GM18870 (cell line): ENCODE data around the gene ANKEF1.
"Not testable (repeated sequence)": the region's sequence is repeated elsewhere in the genome, so short reads cannot be mapped to it uniquely, and the experiment has no call there.

Experiments used
- ATAC-seq: cut with Tn5 transposase; IDR thresholded peaks from one replicate; pipeline ENCODE4 v1.9.1; 2021; ENCODE audit warnings: moderate library complexity; ENCODE audit not compliant: unreplicated experiment

Gene ANKEF1

DNA sequence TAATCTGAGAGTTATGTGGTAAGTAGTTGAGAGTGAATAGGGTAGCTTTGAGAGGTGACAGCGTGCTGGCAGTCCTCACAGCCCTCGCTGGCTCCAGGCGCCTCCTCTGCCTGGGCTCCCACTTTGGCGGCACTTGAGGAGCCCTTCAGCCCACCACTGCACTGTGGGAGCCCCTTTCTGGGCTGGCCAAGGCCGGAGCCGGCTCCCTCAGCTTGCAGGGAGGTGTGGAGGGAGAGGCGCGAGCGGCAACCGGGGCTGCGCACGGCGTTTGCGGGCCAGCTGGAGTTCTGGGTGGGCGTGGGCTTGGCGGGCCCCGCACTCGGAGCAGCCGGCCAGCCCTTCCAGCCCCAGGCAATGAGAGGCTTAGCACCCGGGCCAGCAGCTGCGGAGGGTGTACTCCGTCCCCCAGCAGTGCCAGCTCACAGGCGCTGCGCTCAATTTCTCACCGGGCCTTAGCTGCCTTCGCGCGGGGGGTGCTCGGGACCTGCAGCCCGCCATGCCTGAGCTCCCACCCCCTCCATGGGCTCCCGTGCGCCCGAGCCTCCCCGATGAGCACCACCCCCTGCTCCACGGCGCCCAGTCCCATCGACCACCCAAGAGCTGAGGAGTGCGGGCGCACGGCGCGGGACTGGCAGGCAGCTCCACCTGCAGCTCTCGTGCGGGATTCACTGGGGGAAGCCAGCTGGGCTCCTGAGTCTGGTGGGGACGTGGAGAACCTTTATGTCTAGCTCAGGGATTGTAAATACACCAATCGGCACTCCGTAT lies 3.2 kb upstream of the ANKEF1 start:
- not testable (repeated sequence) for ATAC-seq

DNA sequence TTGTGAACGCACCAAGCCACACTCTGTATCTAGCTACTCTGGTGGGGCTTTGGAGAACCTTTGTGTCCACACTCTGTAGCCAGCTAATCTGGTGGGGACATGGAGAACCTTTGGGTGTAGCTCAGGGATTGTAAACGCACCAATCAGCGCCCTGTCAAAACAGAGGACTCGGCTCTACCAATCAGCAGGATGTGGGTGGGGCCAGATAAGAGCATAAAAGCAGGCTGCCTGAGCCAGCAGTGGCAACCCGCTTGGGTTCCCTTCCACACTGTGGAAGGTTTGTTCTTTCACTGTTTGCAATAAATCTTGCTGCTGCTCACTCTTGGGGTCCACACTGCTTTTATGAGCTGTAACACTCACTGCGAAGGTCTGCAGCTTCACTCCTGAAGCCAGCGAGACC lies 2.5 kb upstream of the ANKEF1 start:
- not testable (repeated sequence) for ATAC-seq

DNA sequence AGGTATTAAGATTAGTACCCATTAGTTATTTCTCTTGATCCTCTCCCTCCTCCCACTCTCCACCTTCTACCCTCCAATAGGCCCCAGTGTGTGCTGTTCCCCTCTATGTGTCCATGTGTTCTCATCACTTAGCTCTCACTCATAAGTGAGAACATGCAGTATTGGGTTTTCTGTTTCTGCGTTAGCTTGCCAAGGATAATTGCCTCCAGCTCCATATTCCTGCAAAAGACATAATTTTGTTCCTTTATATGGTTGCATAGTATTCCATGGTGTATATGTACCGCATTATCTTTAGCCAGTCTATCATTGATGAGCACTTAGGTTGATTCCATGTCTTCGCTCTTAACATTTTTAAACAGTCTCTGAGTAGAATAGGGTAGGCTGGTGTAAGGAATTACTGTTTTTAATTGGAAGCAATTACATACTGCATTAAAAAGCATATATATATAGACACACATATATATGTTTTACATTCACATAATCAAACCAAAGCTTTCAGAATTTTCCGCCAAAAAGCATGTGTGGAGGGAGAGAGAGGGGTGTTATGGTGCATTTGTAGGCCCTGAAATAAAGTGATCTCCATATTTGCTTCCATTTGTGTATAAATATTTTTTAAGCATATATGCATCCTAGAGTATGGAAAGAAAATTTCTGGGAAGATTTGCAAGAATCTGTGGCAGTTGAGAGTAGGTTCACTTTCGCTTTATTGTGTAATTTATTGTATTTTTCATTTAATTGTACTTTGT lies 709 bp upstream of the ANKEF1 start:
- no peak for ATAC-seq

DNA sequence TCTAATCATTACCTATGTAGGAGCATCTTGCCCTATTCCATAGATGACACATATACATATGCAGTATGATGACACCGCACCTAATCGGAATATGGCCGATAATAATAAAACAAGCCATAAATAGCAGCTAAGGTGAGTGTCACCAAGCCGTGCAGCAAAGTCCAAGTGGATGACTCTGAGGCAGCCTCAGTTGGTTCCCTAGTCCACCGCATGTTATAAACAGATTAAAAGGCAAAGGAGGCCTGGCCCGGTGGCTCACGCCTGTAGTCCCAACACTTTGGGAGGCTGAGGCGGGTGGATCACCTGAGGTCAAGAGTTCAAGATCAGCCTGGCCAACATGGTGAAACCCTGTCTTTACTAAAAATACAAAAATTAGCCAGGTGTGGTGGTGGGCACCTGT lies 1.5 kb downstream of the ANKEF1 start:
- ATAC-seq, result not testable (repeated sequence)

DNA sequence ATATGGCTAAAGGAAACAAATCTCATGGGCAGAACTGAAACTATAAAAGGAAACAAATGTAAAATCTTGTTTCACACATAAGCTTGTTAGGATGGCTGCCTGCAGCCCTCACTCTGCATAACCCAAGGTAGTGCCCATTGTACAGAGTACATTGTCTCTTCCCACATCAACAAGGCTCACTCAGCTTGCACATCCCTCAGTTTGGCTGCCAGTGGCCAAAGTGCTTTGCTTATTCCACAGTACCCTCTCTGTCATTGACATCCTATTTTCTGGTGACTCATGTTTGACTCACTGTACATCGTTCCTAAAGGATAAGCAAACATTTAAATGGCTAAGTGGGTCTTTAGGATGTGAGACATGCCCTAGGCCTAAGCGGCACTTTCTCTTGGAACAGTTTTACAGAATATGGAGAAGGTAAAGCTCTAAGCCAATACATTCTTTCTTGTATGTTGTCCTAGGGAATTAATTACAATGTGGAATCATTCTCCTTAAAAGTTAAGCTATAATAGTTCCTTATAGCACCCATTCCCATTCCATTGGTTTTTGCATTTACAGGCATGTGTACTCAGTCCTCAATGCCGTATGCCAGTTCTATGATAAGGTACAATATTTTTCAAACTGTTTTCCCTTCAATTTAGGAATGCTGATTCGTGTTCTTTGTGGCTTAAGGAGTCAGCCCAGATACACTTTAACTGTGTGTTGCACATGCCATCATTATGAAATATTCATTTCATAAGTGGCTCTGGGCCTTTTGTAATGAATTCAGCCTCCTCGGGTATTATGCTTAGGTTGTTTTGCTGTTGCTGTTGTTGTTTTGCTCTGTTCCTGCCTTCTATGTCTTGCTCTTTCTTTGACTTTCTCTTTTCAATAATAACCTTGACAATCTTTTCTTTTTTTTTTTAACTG lies 5.5 kb downstream of the ANKEF1 start:
- ATAC-seq, result no peak

DNA sequence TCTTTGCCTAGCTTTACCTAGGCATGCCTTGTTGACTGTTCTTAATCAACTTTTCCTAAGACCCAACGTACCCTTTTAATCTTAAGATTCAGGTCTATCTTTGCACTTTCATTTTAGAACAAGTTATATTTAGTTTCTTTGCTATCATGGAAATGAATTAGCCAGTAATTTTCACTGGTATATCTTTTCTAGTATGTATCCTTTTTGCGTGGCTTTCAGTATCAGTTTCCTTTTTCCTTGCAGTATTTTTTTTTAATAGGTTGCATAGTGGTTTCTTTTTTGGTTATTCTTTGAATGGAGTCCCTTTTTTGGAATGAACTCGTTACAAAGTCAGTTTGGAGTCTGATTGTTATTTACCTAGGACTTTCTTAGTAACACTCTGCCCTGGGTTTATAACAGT lies 7.3 kb downstream of the ANKEF1 start:
- ATAC-seq, result no peak

DNA sequence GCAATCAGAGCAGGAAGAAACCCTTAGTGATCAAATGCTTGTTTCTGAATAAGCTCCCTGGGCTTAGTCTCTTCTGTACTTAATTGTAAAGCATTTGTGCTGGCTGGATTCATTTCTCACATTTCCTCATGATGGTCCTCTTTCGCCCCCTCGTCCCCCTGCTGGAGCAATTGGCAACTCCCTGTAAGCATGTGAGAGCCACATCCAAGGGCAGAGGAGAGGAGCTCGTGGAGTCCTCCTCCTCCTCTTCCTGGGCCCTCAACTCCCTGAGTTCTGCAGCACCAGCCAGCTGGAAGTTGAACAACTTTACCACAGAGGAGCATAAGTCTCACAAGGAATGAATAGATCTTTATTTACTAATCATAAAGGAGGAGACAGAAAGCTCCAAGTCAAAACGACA lies 12.6 kb downstream of the ANKEF1 start:
- ATAC-seq, result no peak

DNA sequence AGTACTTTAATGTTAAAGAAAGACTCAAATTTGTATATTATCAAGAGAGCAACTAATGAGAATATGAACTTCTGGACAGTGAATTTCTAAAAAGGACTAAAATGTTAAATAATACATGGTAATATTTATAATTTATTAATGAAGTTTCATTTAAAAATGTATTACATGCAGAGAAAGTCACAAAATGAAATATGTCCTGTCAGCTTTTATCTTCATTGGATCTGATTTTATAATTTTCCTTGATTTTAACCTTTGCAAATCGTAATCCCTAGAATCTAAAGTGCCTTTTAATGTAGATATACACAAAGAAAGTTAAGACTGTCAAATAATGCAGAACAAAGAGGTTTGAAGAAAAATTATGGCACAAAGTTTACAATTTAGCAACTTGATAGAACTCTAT lies 16.4 kb downstream of the ANKEF1 start:
- no peak for ATAC-seq

DNA sequence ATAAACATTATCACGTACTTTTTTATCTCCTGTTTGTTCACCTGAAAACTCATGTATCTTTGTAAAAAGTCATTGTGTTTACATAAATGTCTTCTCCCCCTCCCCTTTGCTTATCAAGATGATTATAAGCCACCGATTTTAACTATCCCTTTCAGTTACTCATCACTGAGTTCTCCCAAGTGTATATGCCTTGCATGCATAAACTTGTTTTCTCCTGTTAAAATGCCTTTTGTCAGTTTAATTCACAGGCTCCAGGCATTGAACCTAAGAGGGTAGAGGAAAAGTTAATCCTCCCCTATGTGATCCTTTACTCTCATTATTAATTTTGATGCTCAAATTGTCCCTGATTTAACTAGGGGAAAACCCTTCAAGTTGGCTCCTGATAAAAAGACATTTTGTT lies 24.2 kb downstream of the ANKEF1 start:
- no peak for ATAC-seq

DNA sequence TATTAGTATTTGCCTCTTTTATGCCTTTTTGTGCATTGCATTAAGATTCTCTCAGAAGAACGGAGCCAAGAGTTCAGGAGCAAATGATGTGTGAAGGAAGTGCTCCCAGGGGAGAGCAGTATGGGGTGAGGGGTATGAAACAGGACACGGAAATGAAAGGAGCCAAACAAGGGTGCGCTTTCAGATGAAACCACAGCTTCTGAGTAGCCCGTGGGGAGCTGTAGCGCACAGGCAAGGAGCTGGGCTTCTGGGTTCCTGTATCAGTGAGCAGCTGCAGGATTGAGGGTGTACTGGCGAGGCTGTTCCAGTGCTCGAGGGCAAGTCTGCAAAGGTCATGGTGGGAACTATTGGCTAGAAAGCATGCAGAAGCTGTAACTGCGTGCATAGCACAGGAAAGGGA lies 25.4 kb downstream of the ANKEF1 start:
- peak; percentile 88 for ATAC-seq

DNA sequence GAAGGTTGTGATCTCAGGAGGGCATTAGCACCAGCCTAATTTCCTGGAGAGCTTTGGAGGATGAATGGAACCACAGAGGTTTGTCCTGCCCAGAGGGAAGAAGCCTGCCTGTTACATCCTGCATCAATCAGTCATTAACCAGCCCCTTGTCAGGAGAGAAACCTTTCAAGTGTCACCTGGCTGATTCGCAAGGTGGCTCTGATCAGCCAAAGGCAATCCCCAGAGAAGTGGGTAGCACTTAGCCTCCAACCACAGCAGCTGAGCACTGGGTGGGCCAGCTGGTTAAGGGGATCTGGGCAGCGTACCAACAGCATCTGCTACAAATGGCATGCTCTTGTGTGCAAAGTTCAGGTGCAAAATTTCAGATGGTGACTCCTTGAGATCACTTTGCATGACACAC lies 26.9 kb downstream of the ANKEF1 start:
- ATAC-seq, result no peak

DNA sequence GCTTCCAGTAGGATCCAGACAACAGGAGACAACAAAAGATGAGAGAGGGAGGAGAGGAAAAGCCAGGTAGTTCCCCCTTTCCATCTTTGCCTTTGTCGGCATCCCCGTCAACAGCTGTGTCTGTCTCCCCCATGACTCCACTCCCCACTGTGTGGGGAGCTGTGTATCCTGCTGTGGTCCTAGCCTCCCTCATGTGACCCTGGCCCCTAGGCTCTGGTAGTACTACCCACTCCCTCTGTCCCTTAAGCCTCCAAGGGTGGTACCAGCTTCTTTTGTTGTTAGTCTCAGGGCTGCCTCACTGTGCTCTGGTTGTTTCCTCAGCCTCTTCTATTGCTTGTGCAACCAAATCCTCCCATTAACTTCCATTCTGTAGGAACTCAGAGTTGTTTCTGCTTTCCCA lies 28.7 kb downstream of the ANKEF1 start:
- no peak for ATAC-seq

DNA sequence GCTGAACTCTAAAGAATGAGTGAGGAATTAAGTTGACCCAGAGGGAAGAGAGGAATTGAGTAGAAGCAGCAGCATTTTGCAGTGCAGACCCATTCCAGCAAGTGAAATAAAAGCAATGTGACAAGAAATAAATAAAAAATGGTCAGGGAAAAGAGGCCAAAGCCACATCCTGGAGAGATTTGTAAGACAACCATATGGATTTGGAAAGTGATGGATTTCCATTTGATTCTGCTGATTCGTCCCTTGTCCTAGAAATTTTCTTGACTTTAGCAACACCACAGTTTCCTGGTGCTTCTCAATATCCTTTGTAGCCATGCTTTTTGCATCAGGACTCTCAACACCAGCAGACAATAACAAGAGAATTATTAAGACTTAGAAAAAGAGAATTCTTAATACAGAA lies 29.8 kb downstream of the ANKEF1 start:
- ATAC-seq, result no peak

DNA sequence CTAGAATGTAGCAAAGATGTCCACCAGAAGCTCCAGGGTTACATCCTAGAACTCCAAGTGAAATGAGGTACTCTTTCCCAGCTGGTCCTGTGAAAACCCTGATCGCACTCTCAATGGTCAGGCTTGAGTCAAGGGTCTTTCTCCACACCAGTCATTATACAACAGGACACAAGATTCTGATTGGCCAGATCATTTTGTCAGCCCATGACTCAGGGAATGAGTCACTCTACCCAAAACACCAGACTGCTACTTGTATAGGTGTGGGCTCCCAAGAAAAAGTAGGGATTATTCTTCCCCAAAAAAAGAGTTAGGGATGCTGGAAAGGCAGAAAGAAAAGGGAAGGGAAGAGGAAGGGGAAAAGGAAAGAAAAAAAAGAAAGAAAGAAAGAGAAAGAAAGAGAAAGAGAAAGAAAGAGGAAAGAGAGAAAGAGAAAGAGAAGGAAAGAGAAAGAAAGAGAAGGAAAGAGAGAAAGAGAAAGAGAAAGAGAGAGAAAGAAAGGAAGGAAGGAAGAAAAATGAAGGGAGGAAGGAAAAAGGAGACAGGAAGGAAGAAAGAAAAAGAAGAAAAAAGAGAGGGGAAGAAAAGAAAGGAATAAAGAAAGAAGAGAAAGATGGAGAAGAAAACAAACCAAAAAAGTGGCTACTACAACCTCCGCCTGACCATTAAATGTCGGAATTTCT lies 30.5 kb downstream of the ANKEF1 start:
- no peak for ATAC-seq

DNA sequence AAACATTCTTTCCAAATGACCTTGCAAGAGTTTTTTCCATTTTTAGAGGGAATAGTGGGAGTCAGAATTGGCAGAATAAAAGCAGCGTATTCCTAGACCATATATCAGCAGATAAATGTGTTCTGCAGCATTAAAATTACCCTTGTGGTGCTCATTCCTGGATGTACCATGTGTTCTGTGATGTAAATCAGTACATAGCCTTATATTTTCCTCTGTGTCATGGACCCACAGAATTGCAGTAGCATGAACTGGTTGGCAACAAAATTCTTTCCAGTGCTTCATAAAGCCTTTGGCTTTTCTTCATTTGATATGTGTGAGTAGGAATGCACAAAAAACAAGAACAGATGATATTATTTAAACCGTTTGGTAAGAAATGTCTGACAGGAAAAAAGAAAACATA lies 32.5 kb downstream of the ANKEF1 start:
- no peak for ATAC-seq

DNA sequence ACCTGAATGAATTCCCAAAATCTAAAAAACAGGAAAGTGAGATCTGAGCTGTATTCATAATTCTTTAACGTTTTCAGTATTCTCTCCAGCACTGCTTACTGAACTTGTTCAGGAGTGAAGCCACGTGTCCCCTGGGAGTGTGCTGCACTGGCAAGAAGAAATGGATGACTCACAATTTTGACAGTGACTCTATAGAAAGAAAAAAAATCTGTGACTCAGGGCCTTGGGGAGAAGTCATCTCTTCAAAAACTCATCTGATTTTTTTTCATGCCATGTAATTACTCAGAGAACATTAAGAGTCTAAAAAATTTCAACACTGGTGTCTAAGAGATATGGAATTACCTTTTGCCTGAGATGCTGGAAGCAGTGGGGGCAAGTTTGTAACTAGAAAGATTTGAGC lies 39.7 kb downstream of the ANKEF1 start:
- no peak for ATAC-seq

DNA sequence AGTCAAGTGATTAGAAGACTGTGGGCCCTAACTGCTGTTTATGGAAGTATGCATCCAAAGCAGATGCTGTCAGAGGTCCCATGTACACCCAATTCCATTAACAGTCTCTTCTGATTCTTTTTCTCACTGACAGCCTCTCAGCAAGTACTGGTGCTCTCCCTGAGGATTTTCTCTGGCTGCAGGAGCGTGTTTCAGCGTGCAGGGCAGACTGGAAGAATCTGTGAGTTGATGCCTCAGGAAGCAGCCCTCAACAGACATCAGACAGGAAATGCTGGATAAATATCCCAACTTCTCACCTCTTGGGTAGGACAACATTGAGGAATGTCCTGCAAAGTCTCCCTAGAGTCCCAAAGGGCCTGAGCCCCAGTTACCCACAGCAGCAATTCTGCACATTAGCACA lies 40.8 kb downstream of the ANKEF1 start:
- no peak for ATAC-seq

DNA sequence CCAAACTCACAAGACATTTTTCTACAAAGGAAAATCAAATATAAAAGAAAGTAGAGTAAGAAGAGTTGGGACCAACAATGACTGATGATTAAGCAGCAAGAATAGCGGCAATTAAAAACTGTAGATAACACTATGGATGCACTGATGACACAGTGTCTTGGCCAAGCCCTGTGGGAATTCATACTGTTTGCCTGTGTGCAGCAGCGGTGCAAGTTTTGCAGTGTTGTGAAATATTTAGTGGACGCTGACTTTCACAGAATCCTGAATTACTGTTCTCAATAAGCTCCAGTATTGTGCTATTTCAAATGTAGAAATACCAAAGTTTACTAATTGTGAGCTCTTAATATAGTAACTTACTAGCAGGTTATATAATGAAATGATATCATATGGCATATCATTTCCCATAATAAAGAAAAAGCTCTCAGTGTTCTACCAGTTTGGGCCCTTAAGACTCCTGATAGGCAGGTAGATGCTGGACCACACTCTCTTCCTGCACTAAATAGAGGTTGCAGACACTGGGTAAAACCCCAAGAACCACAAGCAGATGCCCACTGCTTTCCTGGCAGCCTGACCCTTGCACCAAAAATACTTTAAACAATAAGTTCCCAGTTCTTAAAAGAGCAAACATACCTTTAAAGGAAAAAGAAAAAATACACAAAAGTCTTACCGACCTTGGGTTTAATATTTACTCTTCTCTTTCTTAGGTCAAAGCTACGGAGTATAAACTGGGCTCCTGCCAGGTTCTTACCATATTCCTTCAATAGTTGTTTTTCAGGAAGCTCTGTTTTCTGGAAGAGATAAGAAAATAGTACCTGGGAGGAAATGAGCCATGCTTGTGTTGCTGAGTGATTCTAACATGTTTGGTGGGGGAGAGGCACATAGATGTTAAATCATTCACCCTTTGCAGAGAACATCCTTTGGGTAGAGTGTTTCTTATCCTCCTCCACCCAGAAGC lies 41.6 kb downstream of the ANKEF1 start:
- no peak for ATAC-seq

DNA sequence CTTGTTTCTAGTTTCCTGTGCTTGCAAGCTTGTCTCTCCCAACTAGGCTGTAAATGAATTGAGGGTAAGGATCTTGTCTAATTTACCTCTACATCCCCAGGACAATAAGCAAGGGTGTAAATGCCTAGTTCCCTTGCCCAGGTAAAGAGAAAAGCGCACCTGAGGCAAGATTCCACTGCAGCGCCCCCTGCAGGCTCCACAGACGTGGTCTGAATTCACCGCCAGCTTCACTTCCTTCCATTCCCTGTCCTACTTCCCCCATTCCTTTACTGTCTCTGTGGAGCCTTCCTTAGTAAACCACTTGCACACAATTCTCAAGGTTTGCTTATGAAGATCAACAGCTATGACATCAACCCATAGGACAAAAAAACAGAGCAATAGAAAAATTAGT lies 42.3 kb downstream of the ANKEF1 start:
- no peak for ATAC-seq

DNA sequence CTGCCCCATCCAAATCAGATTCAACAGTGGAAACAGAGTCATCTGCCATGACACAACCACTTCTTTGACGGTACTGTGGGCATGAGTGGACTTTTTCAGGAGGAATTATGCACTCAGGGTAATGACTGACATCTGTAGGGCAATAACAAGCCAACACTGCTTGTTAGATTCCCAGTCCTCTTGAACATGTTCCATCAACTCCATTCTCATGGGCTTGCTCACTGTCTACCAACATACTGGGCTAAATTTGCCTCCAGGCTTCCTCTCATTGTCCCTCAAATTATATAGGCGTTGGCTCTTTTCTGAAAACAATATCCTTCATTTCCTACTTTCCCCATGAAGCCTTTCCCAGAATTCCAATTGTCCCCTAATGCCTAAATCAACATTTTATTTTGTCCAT lies 43.1 kb downstream of the ANKEF1 start:
- no peak for ATAC-seq
